ENCODE measurements around the gene MBOAT2. TPM values are rescaled to one million over a fixed set of nuclear protein-coding genes. Genes with fewer than 3 reads are reported as not detected.

The MBOAT2 gene
- total RNA-seq, 1 experiment from 2014 or later: 16.8 TPM

- no peaks in the 10 kb centered on the region for H3K27me3 ChIP-seq (ENCODE audit: insufficient read depth, low read length)
- no peaks in the 10 kb centered on the region for H3K79me2 ChIP-seq (ENCODE audit: insufficient read depth, low read length)
- no peaks in the 10 kb centered on the region for H3K9me3 ChIP-seq (ENCODE audit: control insufficient read depth in 1 of 2, insufficient read depth in 1 of 2, low read depth in 1 of 2, low read length in 2 of 2)
- H3K9ac ChIP-seq (ENCODE audit: low read length): no peak overlapping the region
- ChIA-PET RAD21 (ENCODE audit: low non-redundant PET in 1 of 2, low total read pairs in 2 of 2, uncharacterized antibody in 2 of 2, unreplicated experiment in 2 of 2) (no interaction called here), POLR2A (no interaction called here), CTCF (no interaction called here)
- no peaks in the 10 kb centered on the region for H3K36me3 ChIP-seq (ENCODE audit: control insufficient read depth in 1 of 2, insufficient read depth in 2 of 2, low read length in 2 of 2)
- no peak for TF ChIP-seq EZH2phosphoT487 (IDR thresholded peaks at IDR 0.05; ENCODE audit: borderline replicate concordance)
- TF ChIP-seq ZNF274 (IDR thresholded peaks at IDR 0.05; ENCODE audit: low read depth, low read length): no peak
- TF ChIP-seq JUND (IDR thresholded peaks at IDR 0.05): no peak
- no peak overlapping the region for H3K27ac ChIP-seq (ENCODE audit: low read depth, low read length)
- intact Hi-C loops (cut with micrococcal nuclease): no loop called here
- no peak for DNase-seq (ENCODE audit: low read depth, low spot score)
- H3K4me2 ChIP-seq (ENCODE audit: low read length): no peak overlapping the region
- no peaks in the 10 kb centered on the region for H3K4me1 ChIP-seq (ENCODE audit: control insufficient read depth in 1 of 2, insufficient read depth in 2 of 2, low read length in 2 of 2)
- no peaks in the 10 kb centered on the region for H3K9me2 ChIP-seq (ENCODE audit: insufficient read depth)
- no peak for ATAC-seq
- no TSS peak for BruUV-seq (replicated peaks)
- H3K4me3 ChIP-seq (replicated peaks in 1 of 2; ENCODE audit: low read depth in 1 of 2, low read length in 2 of 2): no peak overlapping the region
- no peak overlapping the region for H2AFZ ChIP-seq (ENCODE audit: low read depth, low read length, poor library complexity, severe bottlenecking)
- no peaks in the 10 kb centered on the region for H4K20me1 ChIP-seq (ENCODE audit: insufficient read depth)
Measured at GRCh38 chr2:8893978-8894820, 109.3 kb downstream of the MBOAT2 start.

- POLR2A ChIA-PET: no interaction called here
- Histone ChIP-seq H3K4me1 (ENCODE audit: control insufficient read depth in 1 of 2, insufficient read depth in 2 of 2, low read length in 2 of 2) (no peaks in the 10 kb centered on the region), H3K4me2 (ENCODE audit: low read length) (no peak overlapping the region), H3K27ac (ENCODE audit: low read depth, low read length) (no peak overlapping the region), H3K4me3 (replicated peaks in 1 of 2; ENCODE audit: low read depth in 1 of 2, low read length in 2 of 2) (no peak overlapping the region), H3K27me3 (ENCODE audit: insufficient read depth, low read length) (no peaks in the 10 kb centered on the region), H3K9me3 (ENCODE audit: control insufficient read depth in 1 of 2, insufficient read depth in 1 of 2, low read depth in 1 of 2, low read length in 2 of 2) (no peaks in the 10 kb centered on the region), H2AFZ (ENCODE audit: low read depth, low read length, poor library complexity, severe bottlenecking) (no peak overlapping the region), H3K9ac (ENCODE audit: low read length) (no peak overlapping the region), H4K20me1 (ENCODE audit: insufficient read depth) (no peaks in the 10 kb centered on the region), H3K9me2 (ENCODE audit: insufficient read depth) (no peaks in the 10 kb centered on the region), H3K36me3 (ENCODE audit: control insufficient read depth in 1 of 2, insufficient read depth in 2 of 2, low read length in 2 of 2) (no peaks in the 10 kb centered on the region), H3K79me2 (ENCODE audit: insufficient read depth, low read length) (no peaks in the 10 kb centered on the region)
- CTCF ChIA-PET: no interaction called here
- RAD21 ChIA-PET (ENCODE audit: low non-redundant PET in 1 of 2, low total read pairs in 2 of 2, uncharacterized antibody in 2 of 2, unreplicated experiment in 2 of 2): no interaction called here
- DNase-seq (ENCODE audit: low read depth, low spot score) (no peak), ATAC-seq (no peak)
- BruUV-seq (replicated peaks): no TSS peak
- intact Hi-C loops (cut with micrococcal nuclease): no loop called here
- TF ChIP-seq CEBPB (IDR thresholded peaks at IDR 0.05; ENCODE audit: low read depth) (no peak), EGR1 (IDR thresholded peaks at IDR 0.05; ENCODE audit: low read depth) (no peak), ELF1 (IDR thresholded peaks at IDR 0.05; ENCODE audit: borderline replicate concordance, low read depth) (no peak), ATF3 (IDR thresholded peaks at IDR 0.05) (no peak), ZFX (IDR thresholded peaks at IDR 0.05) (no peak), MAX (IDR thresholded peaks at IDR 0.05) (no peak), POLR2A (IDR thresholded peaks at IDR 0.05; ENCODE audit: borderline replicate concordance, extremely low read depth, insufficient read depth, insufficient read length) (no peak), CTCF (IDR thresholded peaks at IDR 0.05 in 2 of 3, conservative IDR thresholded peaks at IDR 0.05 in 1 of 3; ENCODE audit: borderline replicate concordance in 1 of 3, insufficient read depth in 1 of 3, low read depth in 2 of 3, low read length in 2 of 3) (no peak), TCF7L2 (IDR thresholded peaks at IDR 0.05; ENCODE audit: borderline replicate concordance, extremely low read depth, insufficient read depth, insufficient read length) (no peak), EZH2phosphoT487 (IDR thresholded peaks at IDR 0.05; ENCODE audit: borderline replicate concordance) (no peak), ZNF274 (IDR thresholded peaks at IDR 0.05; ENCODE audit: low read depth, low read length) (no peak), SRF (IDR thresholded peaks at IDR 0.05; ENCODE audit: low read depth) (no peak), CBX3 (IDR thresholded peaks at IDR 0.05; ENCODE audit: low read depth) (no peak), REST (IDR thresholded peaks at IDR 0.05; ENCODE audit: low read depth) (no peak)
Measured at GRCh38 chr2:8893474-8893873, 110.0 kb downstream of the MBOAT2 start.

All from HCT116 (cell line).